ENCODE measurements around the gene P2RY11.

The P2RY11 gene

GRCh38 chr19:10113964-10114650 is 2.6 kb downstream of the P2RY11 start:
- 95 to 96% methylated on average over 43 of the region's 43 CpGs for WGBS, 2 experiments
- Histone ChIP-seq H3K4me3 (ENCODE audit: insufficient read depth, low read depth, low read length) (no peak overlapping the region), H3K27me3 (ENCODE audit: control insufficient read depth, insufficient read depth, low read length, poor library complexity, severe bottlenecking) (no peaks in the 10 kb centered on the region), H3K27ac (ENCODE audit: insufficient read depth, low read depth, low read length, poor library complexity, severe bottlenecking) (no peak overlapping the region), H3K4me1 (ENCODE audit: control insufficient read depth, insufficient read depth, low read length) (peaks cover 8% of the 10 kb centered on the region), H3K36me3 (ENCODE audit: control insufficient read depth, insufficient read depth, low read length) (peaks cover 32% of the 10 kb centered on the region), H3K9me3 (ENCODE audit: control insufficient read depth, low read length) (no peaks in the 10 kb centered on the region)

DNA sequence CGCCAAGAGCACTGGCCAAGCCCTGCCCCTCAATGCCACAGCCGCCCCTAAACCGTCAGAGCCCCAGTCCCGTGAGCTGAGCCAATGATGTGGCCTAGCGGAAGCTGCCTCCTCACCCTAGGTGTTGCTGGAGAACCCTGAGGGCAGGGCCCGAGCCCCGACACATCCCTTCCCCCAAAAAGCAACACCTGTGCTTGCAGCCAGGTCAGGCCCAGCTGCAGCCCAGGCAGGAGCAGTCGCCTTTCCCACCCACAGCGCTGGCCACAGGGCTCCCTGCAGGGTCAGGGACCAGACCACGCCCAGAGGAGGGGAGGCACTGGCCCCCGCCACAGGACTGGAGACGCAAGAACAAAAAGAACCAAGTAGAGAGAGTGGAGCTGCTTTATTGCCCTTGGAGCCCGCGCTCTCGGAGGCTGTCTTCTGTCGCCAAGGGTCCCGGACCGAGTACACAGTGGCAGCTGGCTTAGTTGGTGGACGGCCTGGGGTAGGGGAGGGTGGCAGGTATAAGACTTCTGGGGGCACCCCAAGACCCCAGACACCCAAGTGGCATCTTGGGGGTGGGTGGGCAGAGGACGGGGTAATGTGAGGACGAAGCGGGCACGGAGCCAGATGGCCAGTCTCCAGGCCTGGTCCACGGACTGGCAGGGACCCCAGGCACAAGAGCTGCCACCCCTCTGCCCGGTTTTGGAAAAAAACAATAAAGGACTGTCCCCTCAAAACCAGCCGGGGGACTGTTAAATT is 3.3 kb downstream of the P2RY11 start:
- whole genome bisulfite sequencing, 2 experiments: 89 to 91% methylated on average over 26 of the region's 26 CpGs
- H3K36me3 ChIP-seq (ENCODE audit: control insufficient read depth, insufficient read depth, low read length): peaks cover 25% of the 10 kb centered on the region
- no peak overlapping the region for H3K27ac ChIP-seq (ENCODE audit: insufficient read depth, low read depth, low read length, poor library complexity, severe bottlenecking)
- no peaks in the 10 kb centered on the region for H3K9me3 ChIP-seq (ENCODE audit: control insufficient read depth, low read length)
- no peak overlapping the region for H3K4me3 ChIP-seq (ENCODE audit: insufficient read depth, low read depth, low read length)
- H3K4me1 ChIP-seq (ENCODE audit: control insufficient read depth, insufficient read depth, low read length): peaks cover 9% of the 10 kb centered on the region
- H3K27me3 ChIP-seq (ENCODE audit: control insufficient read depth, insufficient read depth, low read length, poor library complexity, severe bottlenecking): no peaks in the 10 kb centered on the region

- peaks cover 18% of the 10 kb centered on the region for H3K36me3 ChIP-seq (ENCODE audit: control insufficient read depth, insufficient read depth, low read length)
- 95 to 96% methylated on average over 45 of the region's 45 CpGs for WGBS, 2 experiments
- no peak overlapping the region for H3K4me3 ChIP-seq (ENCODE audit: insufficient read depth, low read depth, low read length)
- H3K27me3 ChIP-seq (ENCODE audit: control insufficient read depth, insufficient read depth, low read length, poor library complexity, severe bottlenecking): no peaks in the 10 kb centered on the region
- no peak overlapping the region for H3K27ac ChIP-seq (ENCODE audit: insufficient read depth, low read depth, low read length, poor library complexity, severe bottlenecking)
- H3K4me1 ChIP-seq (ENCODE audit: control insufficient read depth, insufficient read depth, low read length): peaks cover 9% of the 10 kb centered on the region
- H3K9me3 ChIP-seq (ENCODE audit: control insufficient read depth, low read length): no peaks in the 10 kb centered on the region
Measured at GRCh38 chr19:10115392-10116084, 4.0 kb downstream of the P2RY11 start.

DNA sequence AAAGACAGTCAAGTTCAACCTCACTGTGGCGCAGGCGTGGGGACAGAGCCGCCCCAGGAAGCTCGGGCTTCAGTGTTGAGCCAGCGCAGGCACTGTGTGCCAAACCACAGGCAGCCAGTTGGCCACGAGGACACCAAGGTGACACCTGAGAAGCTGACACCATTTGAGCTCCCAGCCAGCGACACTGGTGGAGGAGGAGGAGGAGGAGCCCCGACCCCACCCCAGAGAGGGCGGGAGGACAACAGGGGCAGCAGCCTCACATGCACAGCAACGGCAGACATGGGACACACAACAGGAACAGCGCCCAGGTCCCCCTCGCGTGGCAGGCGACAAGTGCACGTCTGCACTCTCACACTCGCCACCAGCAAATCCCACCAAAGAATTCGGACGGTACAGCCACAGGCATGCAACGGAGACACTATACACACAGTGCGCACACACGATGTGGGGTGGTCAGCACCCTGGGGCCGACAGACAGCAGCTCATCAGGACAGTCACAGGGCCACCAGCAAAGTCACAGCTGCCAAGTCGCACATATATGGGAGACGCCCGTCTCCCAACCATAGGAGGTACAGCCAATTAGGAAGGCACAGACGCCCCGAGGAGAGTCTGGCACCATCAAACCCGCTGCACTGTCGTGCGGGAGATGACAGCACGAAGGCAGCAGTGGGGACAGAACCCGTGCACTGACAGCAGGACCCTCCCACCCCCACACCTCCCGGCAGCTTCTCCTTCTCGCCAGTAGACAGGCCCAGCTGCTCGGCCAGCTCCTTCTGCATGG is 4.8 kb downstream of the P2RY11 start:
- Histone ChIP-seq H3K36me3 (ENCODE audit: control insufficient read depth, insufficient read depth, low read length) (peaks cover 15% of the 10 kb centered on the region), H3K4me3 (ENCODE audit: insufficient read depth, low read depth, low read length) (no peak overlapping the region), H3K27me3 (ENCODE audit: control insufficient read depth, insufficient read depth, low read length, poor library complexity, severe bottlenecking) (no peaks in the 10 kb centered on the region), H3K27ac (ENCODE audit: insufficient read depth, low read depth, low read length, poor library complexity, severe bottlenecking) (no peak overlapping the region), H3K4me1 (ENCODE audit: control insufficient read depth, insufficient read depth, low read length) (peaks cover 9% of the 10 kb centered on the region), H3K9me3 (ENCODE audit: control insufficient read depth, low read length) (no peaks in the 10 kb centered on the region)
- 95 to 97% methylated on average over 35 of the region's 35 CpGs for WGBS, 2 experiments

DNA sequence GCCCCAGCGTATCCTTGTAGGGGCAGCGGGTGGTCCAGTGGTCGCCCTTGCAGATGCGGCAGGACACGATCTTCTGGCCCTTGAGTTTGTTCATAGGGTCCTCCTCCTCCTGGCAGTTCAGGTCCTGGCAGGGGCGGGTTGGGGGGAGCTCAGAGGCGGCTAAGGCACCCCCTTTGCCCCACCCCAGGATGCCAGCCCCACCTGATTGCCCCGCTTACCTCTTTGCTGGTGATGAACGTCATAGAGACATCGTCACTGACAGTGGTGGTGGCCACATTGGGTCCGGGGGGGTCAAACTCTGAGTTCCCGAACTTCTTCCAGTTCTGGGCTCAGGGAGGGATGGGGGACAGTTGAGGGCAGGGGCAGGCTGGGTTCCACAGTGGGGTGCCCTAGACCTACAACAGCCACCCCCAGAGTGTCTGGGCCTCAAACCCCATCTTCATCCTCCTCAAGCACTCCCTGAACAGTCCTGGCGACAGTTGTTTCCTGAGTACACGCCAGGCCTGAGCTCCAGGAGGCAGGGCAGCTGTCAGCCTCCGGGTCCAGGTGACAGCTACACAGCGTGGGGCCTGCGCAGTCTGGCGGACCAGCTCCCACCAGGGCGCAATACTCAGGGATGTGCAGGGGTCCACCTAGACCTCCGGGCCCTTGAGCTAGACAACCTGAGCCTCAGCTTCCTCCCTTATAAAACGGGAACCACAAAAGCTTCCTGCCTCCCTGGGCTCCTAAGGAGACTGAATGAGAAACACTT is 5.5 kb downstream of the P2RY11 start:
- peaks cover 15% of the 10 kb centered on the region for H3K36me3 ChIP-seq (ENCODE audit: control insufficient read depth, insufficient read depth, low read length)
- 94 to 96% methylated on average over 21 of the region's 21 CpGs for WGBS, 2 experiments
- no peak overlapping the region for H3K27ac ChIP-seq (ENCODE audit: insufficient read depth, low read depth, low read length, poor library complexity, severe bottlenecking)

DNA sequence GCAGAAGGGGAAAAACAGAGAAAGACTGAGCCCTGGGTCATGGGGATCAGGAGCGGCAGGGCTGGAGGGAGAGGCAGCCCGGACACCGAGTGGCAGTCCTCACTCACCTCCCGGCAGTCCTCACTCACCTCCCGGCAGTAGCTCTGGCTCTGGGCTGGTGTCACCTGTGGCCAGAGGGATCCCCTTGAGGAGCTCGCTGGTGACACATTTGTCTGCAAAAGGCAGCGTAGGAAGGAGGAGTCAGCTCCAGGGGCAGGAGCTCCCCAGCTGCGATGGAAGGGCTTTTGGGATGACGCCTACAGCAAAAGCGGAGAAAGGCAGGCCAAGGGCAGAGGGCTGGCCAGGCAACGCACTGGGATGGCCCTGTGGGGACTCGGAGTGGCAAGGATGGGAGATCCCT is 7.5 kb downstream of the P2RY11 start:
- Histone ChIP-seq H3K4me1 (ENCODE audit: control insufficient read depth, insufficient read depth, low read length) (peaks cover 9% of the 10 kb centered on the region), H3K9me3 (ENCODE audit: control insufficient read depth, low read length) (no peaks in the 10 kb centered on the region), H3K27ac (ENCODE audit: insufficient read depth, low read depth, low read length, poor library complexity, severe bottlenecking) (no peak overlapping the region), H3K4me3 (ENCODE audit: insufficient read depth, low read depth, low read length) (peak overlapping the region; percentile 96), H3K27me3 (ENCODE audit: control insufficient read depth, insufficient read depth, low read length, poor library complexity, severe bottlenecking) (no peaks in the 10 kb centered on the region), H3K36me3 (ENCODE audit: control insufficient read depth, insufficient read depth, low read length) (peaks cover 15% of the 10 kb centered on the region)
- 53 to 56% methylated on average over 12 of the region's 12 CpGs for WGBS, 2 experiments

More for the DNA sequence above, 5.5 kb downstream of the P2RY11 start:
- H3K4me3 ChIP-seq (ENCODE audit: insufficient read depth, low read depth, low read length): no peak overlapping the region
- no peaks in the 10 kb centered on the region for H3K27me3 ChIP-seq (ENCODE audit: control insufficient read depth, insufficient read depth, low read length, poor library complexity, severe bottlenecking)
- H3K4me1 ChIP-seq (ENCODE audit: control insufficient read depth, insufficient read depth, low read length): peaks cover 9% of the 10 kb centered on the region
- no peaks in the 10 kb centered on the region for H3K9me3 ChIP-seq (ENCODE audit: control insufficient read depth, low read length)

GRCh38 chr19:10120538-10121189 is 9.2 kb downstream of the P2RY11 start:
- H3K4me3 ChIP-seq (ENCODE audit: insufficient read depth, low read depth, low read length): no peak overlapping the region
- WGBS, 2 experiments: 92 to 95% methylated on average over 8 of the region's 9 CpGs
- H3K36me3 ChIP-seq (ENCODE audit: control insufficient read depth, insufficient read depth, low read length): peaks cover 15% of the 10 kb centered on the region
- no peaks in the 10 kb centered on the region for H3K27me3 ChIP-seq (ENCODE audit: control insufficient read depth, insufficient read depth, low read length, poor library complexity, severe bottlenecking)
- no peak overlapping the region for H3K27ac ChIP-seq (ENCODE audit: insufficient read depth, low read depth, low read length, poor library complexity, severe bottlenecking)
- peaks cover 9% of the 10 kb centered on the region for H3K4me1 ChIP-seq (ENCODE audit: control insufficient read depth, insufficient read depth, low read length)
- no peaks in the 10 kb centered on the region for H3K9me3 ChIP-seq (ENCODE audit: control insufficient read depth, low read length)

- Histone ChIP-seq H3K4me3 (ENCODE audit: insufficient read depth, low read depth, low read length) (no peak overlapping the region), H3K9me3 (ENCODE audit: control insufficient read depth, low read length) (no peaks in the 10 kb centered on the region), H3K4me1 (ENCODE audit: control insufficient read depth, insufficient read depth, low read length) (peaks cover 9% of the 10 kb centered on the region), H3K27me3 (ENCODE audit: control insufficient read depth, insufficient read depth, low read length, poor library complexity, severe bottlenecking) (no peaks in the 10 kb centered on the region), H3K27ac (ENCODE audit: insufficient read depth, low read depth, low read length, poor library complexity, severe bottlenecking) (no peak overlapping the region), H3K36me3 (ENCODE audit: control insufficient read depth, insufficient read depth, low read length) (peaks cover 7% of the 10 kb centered on the region)
- whole genome bisulfite sequencing, 2 experiments: 91 to 100% methylated on average over 6 of the region's 6 CpGs
Measured at GRCh38 chr19:10122045-10122444, 10.6 kb downstream of the P2RY11 start.

DNA sequence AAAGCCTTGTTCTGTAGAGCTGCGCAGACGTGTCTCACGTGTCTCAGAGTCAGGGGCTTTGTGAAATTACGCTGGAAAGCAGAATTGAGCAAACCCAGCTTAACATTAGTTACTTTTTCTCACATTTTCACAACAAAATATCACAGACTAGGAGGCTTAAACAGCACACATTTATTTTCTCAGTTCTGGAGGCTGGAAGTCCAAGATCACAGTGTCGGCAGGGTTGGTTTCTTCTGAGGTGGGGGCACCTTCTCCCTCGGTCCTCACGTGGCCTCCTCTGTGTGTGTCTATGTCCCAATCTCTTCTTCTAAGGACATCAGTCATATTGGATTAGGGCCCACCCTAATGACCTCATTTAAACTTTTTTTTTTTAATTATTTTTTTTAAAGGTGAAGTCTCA is 12.9 kb downstream of the P2RY11 start:
- no peaks in the 10 kb centered on the region for H3K27me3 ChIP-seq (ENCODE audit: control insufficient read depth, insufficient read depth, low read length, poor library complexity, severe bottlenecking)
- no peaks in the 10 kb centered on the region for H3K36me3 ChIP-seq (ENCODE audit: control insufficient read depth, insufficient read depth, low read length)
- H3K4me1 ChIP-seq (ENCODE audit: control insufficient read depth, insufficient read depth, low read length): no peaks in the 10 kb centered on the region
- WGBS, 2 experiments: 87 to 88% methylated on average over 7 of the region's 7 CpGs
- H3K27ac ChIP-seq (ENCODE audit: insufficient read depth, low read depth, low read length, poor library complexity, severe bottlenecking): no peak overlapping the region
- no peak overlapping the region for H3K4me3 ChIP-seq (ENCODE audit: insufficient read depth, low read depth, low read length)
- H3K9me3 ChIP-seq (ENCODE audit: control insufficient read depth, low read length): no peaks in the 10 kb centered on the region
